HK-2 (cell line): ENCODE results near the gene ARMC2.
"Not testable (repeated sequence)": the region's sequence is repeated elsewhere in the genome, so short reads cannot be mapped to it uniquely, and the experiment has no call there.

ENCODE experiments used
- DNase-seq: peaks from one replicate; pipeline ENCODE4 v3.0.0-alpha.2; 2018; ENCODE audit not compliant: unreplicated experiment

ARMC2 gene

GRCh38 chr6:108870357-108870756, 22.1 kb downstream of the ARMC2 start:
- no peak for DNase-seq

GRCh38 chr6:108872141-108872557, 23.9 kb downstream of the ARMC2 start:
- DNase-seq: no peak

- no peak for DNase-seq
These were observed 24.4 kb downstream of the ARMC2 start for GRCh38 chr6:108872575-108872974.

GRCh38 chr6:108873251-108873650, 25.0 kb downstream of the ARMC2 start:
- no peak for DNase-seq

- DNase-seq: no peak
These were observed 25.7 kb downstream of the ARMC2 start for GRCh38 chr6:108873971-108874370.

- no peak for DNase-seq
These were observed 26.4 kb downstream of the ARMC2 start for GRCh38 chr6:108874470-108875160.

- no peak for DNase-seq
These were observed 26.9 kb downstream of the ARMC2 start for GRCh38 chr6:108875161-108875555.

- no peak for DNase-seq
These were observed 29.0 kb downstream of the ARMC2 start for GRCh38 chr6:108877046-108877751.

- DNase-seq: no peak
These were observed 30.7 kb downstream of the ARMC2 start for GRCh38 chr6:108878942-108879341.

- DNase-seq: no peak
These were observed 35.0 kb downstream of the ARMC2 start for GRCh38 chr6:108883172-108883571.

GRCh38 chr6:108884211-108885059, 36.2 kb downstream of the ARMC2 start:
- no peak for DNase-seq

GRCh38 chr6:108888052-108888451, 39.8 kb downstream of the ARMC2 start:
- no peak for DNase-seq

- DNase-seq: no peak
These were observed 40.5 kb downstream of the ARMC2 start for GRCh38 chr6:108888745-108889144.

- DNase-seq: not testable (repeated sequence)
These were observed 42.7 kb downstream of the ARMC2 start for GRCh38 chr6:108890898-108891297.

GRCh38 chr6:108895571-108895970, 47.3 kb downstream of the ARMC2 start:
- DNase-seq: no peak

- no peak for DNase-seq
These were observed 48.0 kb downstream of the ARMC2 start for GRCh38 chr6:108896111-108896661.

GRCh38 chr6:108897371-108897770, 49.1 kb downstream of the ARMC2 start:
- no peak for DNase-seq

GRCh38 chr6:108902382-108902792, 54.2 kb downstream of the ARMC2 start:
- no peak for DNase-seq

GRCh38 chr6:108903796-108904195, 55.6 kb downstream of the ARMC2 start:
- DNase-seq: no peak

GRCh38 chr6:108904741-108905140, 56.5 kb downstream of the ARMC2 start:
- no peak for DNase-seq

- peak; percentile 32 for DNase-seq
These were observed 66.2 kb downstream of the ARMC2 start for GRCh38 chr6:108914235-108915022.
